HCT116 (cell line): ENCODE results near the gene WHAMM. TPM values are rescaled to one million over a fixed set of nuclear protein-coding genes. Genes with fewer than 3 reads are reported as not detected.

Experiments
- ATAC-seq: fragments of 200-7000 bp; cut with Tn5 transposase; 2 replicates; pipeline ENCODE4 v1.9.1; 2020; ENCODE audit warnings: mild to moderate bottlenecking, moderate library complexity
- BruUV-seq: library from RNA; stranded (reverse); fragments of 400-500 nt; replicated peaks from 2 replicates; lab custom pipeline; 2021; lab: Mats Ljungman, UMichigan
- CTCF ChIA-PET: fragments of 300-600 bp; sonication (Branson Sonifier 250); formaldehyde crosslinking; loops from one replicate; lab custom pipeline; 2021; ENCODE audit warnings: antibody characterized with exemption; lab: Charles Lee
- POLR2A ChIA-PET: fragments of 300-600, 350-600 bp; sonication (Branson Sonifier 250); formaldehyde crosslinking; loops from one replicate; lab custom pipeline; 2021; ENCODE audit warnings: antibody characterized with exemption; lab: Charles Lee
- RAD21 ChIA-PET, 2 experiments: fragments of 300-600 bp; sonication (Branson Sonifier 250); formaldehyde crosslinking; loops; one replicate each; lab custom pipeline; 2023; ENCODE audit warnings: low total read pairs in 2 of 2; ENCODE audit not compliant: uncharacterized antibody in 2 of 2, unreplicated experiment in 2 of 2, low non-redundant PET in 1 of 2; lab: Charles Lee
- DNase-seq: peaks from one replicate; pipeline ENCODE4 v3.0.0-alpha.2; 2010; ENCODE audit warnings: low read depth, low spot score
- H2AFZ ChIP-seq: fragments of 200-600 bp; shearing (Covaris generic), sonication (generic); 2 replicates; pipeline ENCODE4 v1.6.1; 2017; ENCODE audit warnings: low read depth, mixed run types, mixed read lengths, antibody characterized with exemption, low read length; ENCODE audit not compliant: poor library complexity, severe bottlenecking
- H3K27ac ChIP-seq: 2 replicates; pipeline ENCODE4 v1.5.1; 2012; ENCODE audit warnings: low read depth, low read length
- H3K27me3 ChIP-seq: fragments of 200-600 bp; sonication (generic); 2 replicates; pipeline ENCODE4 v1.6.1; 2016; ENCODE audit warnings: mixed run types, low read length, mixed read lengths; ENCODE audit not compliant: insufficient read depth
- H3K36me3 ChIP-seq, 2 experiments: fragments of 200-500 bp in 1 of 2; fragments of 200-600 bp in 1 of 2; sonication (Bioruptor generic) in 1 of 2; sonication (generic) in 1 of 2; 2 replicates each; pipeline versions ENCODE4 v1.5.1 to v1.6.1; 2014 to 2016; ENCODE audit warnings: low read length in 2 of 2, inconsistent platforms in 1 of 2, mixed read lengths in 1 of 2, mixed run types in 1 of 2; ENCODE audit not compliant: insufficient read depth in 2 of 2, control insufficient read depth in 1 of 2
- H3K4me1 ChIP-seq, 2 experiments: fragments of 200-600 bp in 1 of 2; sonication (generic) in 1 of 2; 2 replicates each; pipeline versions ENCODE4 v1.5.1 to v1.6.1; 2012 to 2017; ENCODE audit warnings: low read length in 2 of 2, inconsistent platforms in 1 of 2, mild to moderate bottlenecking in 1 of 2, mixed read lengths in 1 of 2, mixed run types in 1 of 2, moderate library complexity in 1 of 2; ENCODE audit not compliant: insufficient read depth in 2 of 2, control insufficient read depth in 1 of 2
- H3K4me2 ChIP-seq: fragments of 200-600 bp; sonication (generic); 2 replicates; pipeline ENCODE4 v1.6.1; 2017; ENCODE audit warnings: mixed run types, low read length, mixed read lengths
- H3K4me3 ChIP-seq, 2 experiments: fragments of 200-600 bp in 1 of 2; sonication (generic) in 1 of 2; replicated peaks in 1 of 2; 2 replicates each; pipeline ENCODE4 v1.5.1; 2011 to 2016; ENCODE audit warnings: low read length in 2 of 2, control low read depth in 1 of 2, low read depth in 1 of 2, mild to moderate bottlenecking in 1 of 2, mixed read lengths in 1 of 2, mixed run types in 1 of 2
- H3K79me2 ChIP-seq: fragments of 200-600 bp; sonication (generic); 2 replicates; pipeline ENCODE4 v1.6.1; 2017; ENCODE audit warnings: mild to moderate bottlenecking, mixed run types, low read length, moderate library complexity, mixed read lengths; ENCODE audit not compliant: insufficient read depth
- H3K9ac ChIP-seq: fragments of 200-600 bp; sonication (generic); 2 replicates; pipeline ENCODE4 v1.6.1; 2016; ENCODE audit warnings: low read length, mixed read lengths
- H3K9me2 ChIP-seq: fragments of 200-600 bp; sonication (generic), shearing (Covaris generic); 2 replicates; pipeline ENCODE4 v1.6.1; 2017; ENCODE audit warnings: mixed run types, mild to moderate bottlenecking, moderate library complexity; ENCODE audit not compliant: insufficient read depth
- H3K9me3 ChIP-seq, 2 experiments: fragments of 200-500 bp in 1 of 2; fragments of 200-600 bp in 1 of 2; sonication (Bioruptor generic) in 1 of 2; sonication (generic) in 1 of 2; 2 replicates each; pipeline ENCODE4 v1.6.1; 2014 to 2017; ENCODE audit warnings: low read length in 2 of 2, mixed read lengths in 2 of 2, inconsistent platforms in 1 of 2, low read depth in 1 of 2, mild to moderate bottlenecking in 1 of 2, mixed run types in 1 of 2, moderate library complexity in 1 of 2; ENCODE audit not compliant: control insufficient read depth in 1 of 2, insufficient read depth in 1 of 2
- H4K20me1 ChIP-seq: fragments of 200-600 bp; sonication (generic), shearing (Covaris generic); 2 replicates; pipeline ENCODE4 v1.6.1; 2017; ENCODE audit warnings: mixed run types, mild to moderate bottlenecking, moderate library complexity; ENCODE audit not compliant: insufficient read depth
- ELF1 ChIP-seq: IDR thresholded peaks from 2 replicates; pipeline ENCODE4 v1.6.1; 2012; ENCODE audit warnings: low read depth, borderline replicate concordance
- ZNF274 ChIP-seq: fragments of 200-500 bp; sonication (Bioruptor generic); IDR thresholded peaks from 2 replicates; pipeline ENCODE4 v1.6.1; 2014; ENCODE audit warnings: mild to moderate bottlenecking, low read depth, low read length, inconsistent platforms
- intact Hi-C: fragments of 100-400 bp; cut with micrococcal nuclease; formaldehyde crosslinking; loops from 2 replicates; pipeline ENCODE4 v1.10.0; 2022
- total RNA-seq: library from RNA; stranded (reverse); gene quantifications from one replicate; pipeline ENCODE4 v1.2.1, GENCODE V29; 2021; ENCODE audit not compliant: unreplicated experiment
- TF ChIP-seq, protein P1 (sequence below): IDR thresholded peaks from 2 replicates; pipeline ENCODE4 v1.6.1; 2012
- TF ChIP-seq, protein P2 (sequence below): IDR thresholded peaks from 2 replicates; pipeline ENCODE4 v1.6.1; 2012; ENCODE audit warnings: low read depth

WHAMM gene
- total RNA-seq, 1 experiment from 2014 or later: 7.1 TPM

DNA sequence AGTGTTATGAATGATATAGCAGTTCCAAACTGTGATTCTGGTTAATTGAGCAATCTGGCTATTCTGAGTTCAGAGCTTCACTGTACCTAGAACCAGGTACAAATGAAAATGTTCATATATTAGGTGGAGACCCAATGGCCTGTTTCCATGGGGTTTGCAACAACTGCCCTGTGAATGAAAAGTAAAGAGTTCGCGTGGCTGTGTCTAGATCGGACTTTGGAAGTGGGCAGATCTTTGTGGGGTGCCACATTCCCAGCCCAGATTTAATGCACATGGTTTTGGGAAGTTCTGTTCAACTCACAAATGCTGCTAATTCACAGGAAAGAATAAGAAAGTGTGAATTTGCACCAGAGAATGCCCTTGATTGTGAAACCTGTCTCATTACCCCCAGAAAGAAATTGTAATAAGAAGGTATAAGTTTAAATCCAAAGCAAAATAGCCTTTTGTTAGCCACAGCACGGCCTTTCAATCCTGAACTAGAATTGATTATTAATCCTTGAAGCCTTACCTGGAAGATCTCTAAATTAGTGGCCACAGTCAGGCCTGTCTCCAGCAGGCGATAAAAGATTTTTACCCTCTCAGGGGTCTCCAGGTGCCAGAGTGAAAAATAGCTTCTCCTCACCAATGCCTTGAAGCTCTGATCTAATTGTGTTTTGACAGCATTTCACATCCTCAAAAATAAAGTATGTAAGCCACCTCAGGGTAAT lies 22.6 kb downstream of the WHAMM start:
- no TSS peak for BruUV-seq
- Histone ChIP-seq H3K4me1 (peaks cover 22 to 31% of the 10 kb centered on the region in 2 experiments), H3K27me3 (no peaks in the 10 kb centered on the region), H3K4me2 (peak overlapping the region; percentile 66), H2AFZ (no peak overlapping the region), H4K20me1 (no peaks in the 10 kb centered on the region), H3K36me3 (peaks cover 31 to 45% of the 10 kb centered on the region in 2 experiments; a peak in 3 of 4 replicates), H3K4me3 (peak overlapping the region in 1 of 2 experiments; percentile 28; a peak in 2 of 4 replicates), H3K79me2 (no peaks in the 10 kb centered on the region), H3K9ac (peak overlapping the region; percentile 38), H3K9me3 (no peaks in the 10 kb centered on the region), H3K27ac (peak overlapping the region; percentile 63; the same call in 1 of the 2 replicates), H3K9me2 (no peaks in the 10 kb centered on the region)
- peak; percentile 60 for ATAC-seq
- RAD21 ChIA-PET: no interaction called here
- POLR2A ChIA-PET: interaction anchor here (1.4 kb wide), 1 partner anchor 296 kb away, joined by 3 read pairs; no protein-coding TSS in a partner anchor
- no peak for DNase-seq
- intact Hi-C loops: no loop called here
- CTCF ChIA-PET: interaction anchor here (1.3 to 1.4 kb wide), 2 partner anchors 18 to 179 kb away, joined by 5 to 8 read pairs; partner anchors contain the start of gene C15orf40
- TF ChIP-seq ELF1 (no peak), ZNF274 (no peak)
- TF ChIP-seq, protein P1, sequence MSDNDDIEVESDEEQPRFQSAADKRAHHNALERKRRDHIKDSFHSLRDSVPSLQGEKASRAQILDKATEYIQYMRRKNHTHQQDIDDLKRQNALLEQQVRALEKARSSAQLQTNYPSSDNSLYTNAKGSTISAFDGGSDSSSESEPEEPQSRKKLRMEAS: no peak
- TF ChIP-seq, protein P2, sequence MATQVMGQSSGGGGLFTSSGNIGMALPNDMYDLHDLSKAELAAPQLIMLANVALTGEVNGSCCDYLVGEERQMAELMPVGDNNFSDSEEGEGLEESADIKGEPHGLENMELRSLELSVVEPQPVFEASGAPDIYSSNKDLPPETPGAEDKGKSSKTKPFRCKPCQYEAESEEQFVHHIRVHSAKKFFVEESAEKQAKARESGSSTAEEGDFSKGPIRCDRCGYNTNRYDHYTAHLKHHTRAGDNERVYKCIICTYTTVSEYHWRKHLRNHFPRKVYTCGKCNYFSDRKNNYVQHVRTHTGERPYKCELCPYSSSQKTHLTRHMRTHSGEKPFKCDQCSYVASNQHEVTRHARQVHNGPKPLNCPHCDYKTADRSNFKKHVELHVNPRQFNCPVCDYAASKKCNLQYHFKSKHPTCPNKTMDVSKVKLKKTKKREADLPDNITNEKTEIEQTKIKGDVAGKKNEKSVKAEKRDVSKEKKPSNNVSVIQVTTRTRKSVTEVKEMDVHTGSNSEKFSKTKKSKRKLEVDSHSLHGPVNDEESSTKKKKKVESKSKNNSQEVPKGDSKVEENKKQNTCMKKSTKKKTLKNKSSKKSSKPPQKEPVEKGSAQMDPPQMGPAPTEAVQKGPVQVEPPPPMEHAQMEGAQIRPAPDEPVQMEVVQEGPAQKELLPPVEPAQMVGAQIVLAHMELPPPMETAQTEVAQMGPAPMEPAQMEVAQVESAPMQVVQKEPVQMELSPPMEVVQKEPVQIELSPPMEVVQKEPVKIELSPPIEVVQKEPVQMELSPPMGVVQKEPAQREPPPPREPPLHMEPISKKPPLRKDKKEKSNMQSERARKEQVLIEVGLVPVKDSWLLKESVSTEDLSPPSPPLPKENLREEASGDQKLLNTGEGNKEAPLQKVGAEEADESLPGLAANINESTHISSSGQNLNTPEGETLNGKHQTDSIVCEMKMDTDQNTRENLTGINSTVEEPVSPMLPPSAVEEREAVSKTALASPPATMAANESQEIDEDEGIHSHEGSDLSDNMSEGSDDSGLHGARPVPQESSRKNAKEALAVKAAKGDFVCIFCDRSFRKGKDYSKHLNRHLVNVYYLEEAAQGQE: no peak
